Measurements from ENCODE around the gene COPB2. TPM values are rescaled to one million over a fixed set of nuclear protein-coding genes. Genes with fewer than 3 reads are reported as not detected.

COPB2 gene
- total and polyA plus RNA-seq, 8 donors = 133 to 169 (median 157) TPM

- ATAC-seq = no peak
- H3K36me3 ChIP-seq = no peaks in the 10 kb centered on the region
Measured at GRCh38 chr3:139328356-139328755, 61.1 kb downstream of the COPB2 start.

GRCh38 chr3:139327861-139328260 lies 61.6 kb downstream of the COPB2 start:
- Histone ChIP-seq H3K27ac (no peak overlapping the region), H3K36me3 (no peaks in the 10 kb centered on the region), H3K4me1 (peaks cover 0 to 10% of the 10 kb centered on the region in 2 donors), H3K27me3 (peaks cover 0 to 33% of the 10 kb centered on the region in 2 donors), H3K4me3 (no peak overlapping the region), H3K9me3 (no peaks in the 10 kb centered on the region)
- DNase-seq = no peak
- no peak for ATAC-seq
- no peak for TF ChIP-seq CTCF (IDR thresholded peaks at IDR 0.05)
- intact Hi-C loops (cut with DNase I) = loop anchor here in 1 of 2 donors (5.0 kb wide), 1 partner anchor 216 kb away; no protein-coding TSS in a partner anchor

More at GRCh38 chr3:139328356-139328755, 61.1 kb downstream of the COPB2 start:
- H3K27me3 ChIP-seq = peaks cover 0 to 33% of the 10 kb centered on the region in 2 donors
- H3K27ac ChIP-seq = no peak overlapping the region
- intact Hi-C loops (cut with DNase I) = loop anchor here in 1 of 2 donors (5.0 kb wide), 1 partner anchor 216 kb away; no protein-coding TSS in a partner anchor
- peaks cover 0 to 10% of the 10 kb centered on the region in 2 donors for H3K4me1 ChIP-seq
- no peak overlapping the region for H3K4me3 ChIP-seq
- DNase-seq = no peak
- TF ChIP-seq CTCF (IDR thresholded peaks at IDR 0.05) = no peak
- no peaks in the 10 kb centered on the region for H3K9me3 ChIP-seq

GRCh38 chr3:139327231-139327630 lies 62.2 kb downstream of the COPB2 start:
- Histone ChIP-seq H3K4me3 (no peak overlapping the region), H3K27me3 (peaks cover 0 to 29% of the 10 kb centered on the region in 2 donors), H3K27ac (no peak overlapping the region), H3K9me3 (no peaks in the 10 kb centered on the region), H3K4me1 (peaks cover 0 to 10% of the 10 kb centered on the region in 2 donors), H3K36me3 (no peaks in the 10 kb centered on the region)
- intact Hi-C loops (cut with DNase I) = loop anchor here in 1 of 2 donors (5.0 kb wide), 1 partner anchor 215 kb away; no protein-coding TSS in a partner anchor
- no peak for ATAC-seq
- DNase-seq = no peak
- no peak for TF ChIP-seq CTCF (IDR thresholded peaks at IDR 0.05)

- Histone ChIP-seq H3K4me3 (no peak overlapping the region), H3K9me3 (no peaks in the 10 kb centered on the region), H3K27me3 (peaks cover 0 to 29% of the 10 kb centered on the region in 2 donors), H3K4me1 (peaks cover 0 to 10% of the 10 kb centered on the region in 2 donors), H3K27ac (no peak overlapping the region), H3K36me3 (no peaks in the 10 kb centered on the region)
- DNase-seq = no peak
- no peak for TF ChIP-seq CTCF (IDR thresholded peaks at IDR 0.05)
- intact Hi-C loops (cut with DNase I) = loop anchor here in 1 of 2 donors (5.0 kb wide), 1 partner anchor 214 kb away; no protein-coding TSS in a partner anchor
- ATAC-seq = no peak
Measured at GRCh38 chr3:139326707-139327106, 62.7 kb downstream of the COPB2 start.

- Histone ChIP-seq H3K4me3 (no peak overlapping the region), H3K36me3 (no peaks in the 10 kb centered on the region), H3K27me3 (peaks cover 0 to 24% of the 10 kb centered on the region in 2 donors), H3K9me3 (no peaks in the 10 kb centered on the region), H3K27ac (no peak overlapping the region), H3K4me1 (peaks cover 0 to 10% of the 10 kb centered on the region in 2 donors)
- intact Hi-C loops (cut with DNase I) = loop anchor here in 1 of 2 donors (5.0 kb wide), 1 partner anchor 214 kb away; no protein-coding TSS in a partner anchor
- ATAC-seq (no peak), DNase-seq (no peak)
- no peak for TF ChIP-seq CTCF (IDR thresholded peaks at IDR 0.05)
Measured at GRCh38 chr3:139326131-139326530, 63.3 kb downstream of the COPB2 start.

All from left lung (tissue), 10 donors.